RPMI8226 (cell line): ENCODE data around the gene BAIAP2L1.
A peak's percentile ranks its signal among the peaks of the same experiment; 100 is the strongest.
"Not testable (repeated sequence)": the region's sequence is repeated elsewhere in the genome, so short reads cannot be mapped to it uniquely, and the experiment has no call there.

ENCODE experiments used
- DNase-seq: peaks from one replicate; pipeline ENCODE4 v3.0.0-alpha.2; 2015

Gene BAIAP2L1

DNA sequence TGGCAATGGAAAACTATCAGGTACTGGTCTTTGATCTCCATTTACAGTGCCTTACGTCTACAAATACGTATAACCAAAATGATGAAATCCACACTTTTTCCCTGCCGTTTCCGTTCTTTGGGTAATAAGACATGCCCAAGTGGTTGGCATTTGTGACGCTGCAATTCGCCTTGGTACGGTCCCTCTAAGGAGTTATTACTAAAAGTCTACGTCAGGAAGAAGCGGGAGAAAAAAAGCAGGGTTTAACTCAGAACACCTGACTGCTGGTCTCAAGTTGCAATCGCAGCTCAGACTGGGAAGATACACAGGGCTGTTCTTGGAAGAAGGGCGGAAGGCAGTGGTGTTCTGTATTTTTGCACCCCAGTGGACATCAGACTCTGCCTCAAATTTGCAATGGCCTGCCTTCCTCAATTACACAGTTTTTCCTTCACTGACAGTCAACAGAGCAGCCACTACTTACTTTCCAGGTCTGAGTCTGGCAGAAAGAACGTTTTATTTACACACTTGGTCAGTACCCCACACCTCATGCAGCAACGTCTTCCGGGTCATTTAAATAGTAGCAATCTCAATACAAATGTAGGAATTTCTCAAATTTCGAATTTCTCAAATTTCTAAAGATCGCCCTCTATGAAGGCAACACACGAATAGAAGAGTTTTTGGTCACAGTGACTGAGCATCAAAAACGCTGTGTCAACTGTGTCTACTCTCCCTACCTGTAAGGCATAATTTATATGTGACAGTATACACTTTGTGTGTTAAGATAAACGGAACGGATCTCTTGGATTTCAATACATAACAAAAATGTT, 2.1 kb downstream of the BAIAP2L1 start:
- DNase-seq: no peak

DNA sequence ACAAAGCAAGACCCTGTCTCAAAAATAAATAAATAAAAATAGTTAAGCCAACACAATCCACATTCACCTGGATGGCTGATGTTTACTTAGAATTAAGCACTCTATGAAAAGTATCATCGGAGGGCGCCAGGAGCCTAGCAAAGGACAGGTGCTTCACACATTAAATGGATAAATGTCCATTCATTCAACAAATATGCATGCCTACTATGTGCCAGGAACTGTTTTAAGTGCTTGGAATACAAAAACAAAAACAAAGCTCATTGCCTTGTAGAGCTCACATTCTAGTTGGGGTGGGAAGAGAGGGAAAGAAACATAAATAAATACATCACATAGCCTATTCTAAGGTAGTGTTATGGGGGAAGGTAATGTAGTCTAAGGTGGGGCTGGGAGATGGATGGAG, 4.1 kb downstream of the BAIAP2L1 start:
- no peak for DNase-seq

DNA sequence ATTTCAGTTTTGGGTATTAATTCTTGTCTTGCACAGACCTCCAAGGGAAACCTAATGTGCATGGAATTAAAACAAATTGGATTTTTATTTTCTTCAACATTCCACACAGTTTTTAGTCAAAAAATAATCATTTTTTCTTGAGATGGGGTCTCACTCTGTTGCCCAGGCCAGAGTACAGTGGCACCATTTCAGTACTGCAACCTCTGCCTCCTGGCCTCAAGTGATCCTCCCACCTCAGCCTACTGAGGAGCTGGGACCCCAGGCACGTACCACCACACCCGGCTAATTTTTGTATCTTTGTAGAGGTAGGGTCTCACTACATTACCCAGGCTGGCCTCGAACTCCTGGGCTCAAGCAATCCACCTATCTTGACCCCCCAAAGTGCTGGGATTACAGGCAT, 4.9 kb downstream of the BAIAP2L1 start:
- no peak for DNase-seq

DNA sequence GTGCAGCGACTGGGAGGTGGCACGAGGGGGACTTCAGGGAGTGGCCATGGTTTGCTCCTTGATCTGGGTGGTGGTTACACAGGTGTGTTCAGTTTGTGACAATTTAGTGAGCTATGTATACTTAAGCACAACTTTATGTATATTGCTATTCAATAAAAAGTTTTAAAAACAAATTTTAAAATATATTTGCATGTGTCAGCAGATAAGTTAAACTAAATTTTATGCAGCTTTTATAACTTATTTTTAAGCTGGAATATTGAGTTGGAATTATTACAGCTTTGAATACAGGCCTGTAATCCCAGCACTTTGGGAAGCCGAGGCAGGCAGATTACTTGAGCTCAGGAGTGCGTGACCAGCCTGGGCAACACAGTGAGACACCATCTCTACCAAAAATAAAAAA, 5.4 kb downstream of the BAIAP2L1 start:
- DNase-seq: no peak

DNA sequence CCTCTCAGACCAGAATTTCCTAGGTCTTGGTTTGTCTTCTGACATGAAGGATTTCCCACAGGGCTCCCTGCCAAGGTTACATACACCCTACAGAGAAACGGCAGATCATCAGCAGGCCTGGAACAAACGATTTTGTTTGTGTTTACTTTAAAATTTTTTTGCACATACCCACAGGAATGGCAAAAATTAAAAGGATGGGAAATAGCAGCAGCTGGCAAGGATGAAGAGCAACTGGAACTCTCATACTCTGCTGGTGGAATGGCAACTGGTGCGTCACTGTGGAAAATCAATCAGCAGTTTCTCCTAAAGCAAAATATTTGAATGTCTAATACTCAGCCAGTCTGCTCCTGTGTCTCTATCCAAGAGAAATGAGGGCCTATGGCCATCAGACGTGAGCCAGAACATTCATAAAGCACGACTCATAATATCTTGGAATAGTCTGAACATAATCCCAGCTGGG, 6.5 kb downstream of the BAIAP2L1 start:
- DNase-seq: no peak

DNA sequence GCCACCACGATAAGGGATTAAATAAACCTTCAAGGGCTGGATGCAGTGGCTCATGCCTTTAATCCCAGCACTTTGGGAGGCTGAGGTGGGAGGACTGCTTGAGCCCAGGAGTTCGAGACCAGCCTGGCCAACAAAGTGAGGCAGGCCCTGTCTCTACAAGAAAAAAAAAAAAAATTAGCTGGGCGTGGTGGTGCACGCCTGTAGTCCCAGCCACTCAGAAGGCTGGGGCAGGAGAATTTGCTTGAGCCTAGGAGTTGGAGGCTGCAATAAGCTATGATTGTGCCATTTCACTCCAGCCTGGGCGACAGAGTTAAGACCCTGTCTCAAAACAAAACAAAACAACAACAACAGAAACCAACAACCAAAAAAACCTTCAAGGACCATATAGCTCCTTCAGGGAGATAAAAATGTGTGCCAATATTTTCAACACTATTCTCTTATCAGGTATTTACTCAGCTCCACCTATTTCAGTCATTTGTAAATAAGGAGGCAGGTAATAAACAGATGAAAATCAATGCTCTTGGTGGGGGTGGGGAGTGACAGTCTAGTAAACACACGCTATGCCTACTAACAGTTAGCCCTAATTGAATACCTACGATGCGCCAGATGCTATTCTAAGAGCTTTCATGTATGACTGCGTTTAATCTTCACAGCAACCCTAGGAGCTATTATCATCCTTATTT, 13.2 kb downstream of the BAIAP2L1 start:
- no peak for DNase-seq

DNA sequence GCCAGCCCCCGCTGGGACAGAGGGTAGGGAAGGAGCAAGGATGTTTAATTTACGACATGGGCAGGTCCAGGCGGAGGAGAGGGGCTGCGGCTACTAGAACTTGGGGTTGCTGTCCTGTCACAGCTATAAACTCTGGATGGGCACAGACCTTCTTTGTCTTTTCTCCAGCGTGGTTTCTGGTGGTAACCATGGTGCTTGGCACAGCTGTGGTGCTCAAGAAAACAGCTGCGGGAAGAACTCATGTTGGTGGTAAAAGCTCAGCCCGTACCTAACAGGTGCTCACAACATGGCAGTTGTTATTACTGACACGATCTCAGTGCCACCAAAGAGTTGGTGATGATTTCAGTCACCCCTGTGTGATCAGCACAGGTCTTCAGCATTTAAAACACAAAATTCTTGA, 13.8 kb downstream of the BAIAP2L1 start:
- DNase-seq: no peak

DNA sequence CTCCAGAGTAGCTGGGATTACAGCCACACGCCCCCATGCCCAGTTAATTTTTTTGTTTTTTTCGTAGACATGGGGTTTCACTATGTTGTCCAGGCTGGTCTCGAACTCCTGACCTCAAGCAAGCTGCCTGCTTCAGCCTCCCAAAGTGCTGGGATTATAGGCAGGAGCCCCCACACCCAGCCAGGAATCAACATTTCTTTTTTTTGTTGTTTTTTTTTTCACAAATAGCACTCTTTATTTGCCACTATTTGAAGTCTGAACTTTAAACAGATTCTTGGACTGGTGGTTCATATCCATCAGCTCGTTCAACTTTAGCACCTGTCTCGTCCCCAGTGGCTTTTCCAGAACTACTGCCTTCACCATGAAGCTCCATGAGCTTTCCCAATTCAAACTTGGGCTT, 15.4 kb downstream of the BAIAP2L1 start:
- DNase-seq: not testable (repeated sequence)

DNA sequence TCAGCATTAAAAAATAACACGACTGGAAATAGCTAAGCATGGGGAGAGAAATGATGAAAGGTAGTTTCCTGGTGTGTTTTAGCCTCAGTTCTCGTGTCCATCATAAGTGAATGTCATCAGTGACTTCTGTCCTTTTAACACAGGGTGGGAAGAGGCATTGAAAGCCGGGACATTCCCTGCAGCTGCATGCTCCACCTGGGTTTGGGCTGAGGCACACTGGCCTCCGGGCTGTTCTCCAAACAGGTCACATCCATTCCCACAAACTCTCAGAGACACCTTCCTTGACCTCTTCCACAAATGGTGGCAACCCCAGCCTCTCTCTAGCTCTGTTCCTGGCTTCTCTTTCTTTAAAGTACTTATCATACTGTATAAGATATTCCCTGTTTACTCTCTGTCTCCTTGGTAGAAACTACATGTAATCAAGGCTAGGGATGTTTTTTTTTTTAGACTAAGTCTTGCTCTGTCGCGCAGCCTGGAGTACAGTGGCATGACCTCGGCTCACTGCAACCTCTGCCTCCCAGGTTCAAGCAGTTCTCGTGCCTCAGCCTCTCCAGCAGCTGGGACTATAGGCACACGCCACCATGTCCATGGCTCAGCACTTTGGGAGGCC, 22.6 kb downstream of the BAIAP2L1 start:
- DNase-seq: no peak

DNA sequence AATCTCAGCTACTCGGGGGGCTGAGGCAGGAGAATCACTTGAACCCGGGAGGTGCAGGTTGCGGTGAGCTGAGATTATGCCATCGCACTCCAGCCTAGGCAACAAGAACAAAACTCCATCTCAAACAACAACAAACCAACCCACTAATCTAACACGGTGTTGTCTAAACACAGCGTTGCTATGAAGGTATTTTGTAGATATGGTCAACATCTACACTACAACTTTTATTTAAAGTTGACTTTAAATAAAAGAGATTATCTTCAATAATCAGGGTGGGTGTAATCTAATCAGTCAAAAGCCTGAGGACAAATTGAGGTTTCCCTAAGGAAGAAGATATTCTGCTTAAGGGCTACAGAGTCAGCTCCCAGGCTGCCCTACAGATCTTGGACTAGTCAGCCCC, 24.2 kb downstream of the BAIAP2L1 start:
- DNase-seq: no peak

DNA sequence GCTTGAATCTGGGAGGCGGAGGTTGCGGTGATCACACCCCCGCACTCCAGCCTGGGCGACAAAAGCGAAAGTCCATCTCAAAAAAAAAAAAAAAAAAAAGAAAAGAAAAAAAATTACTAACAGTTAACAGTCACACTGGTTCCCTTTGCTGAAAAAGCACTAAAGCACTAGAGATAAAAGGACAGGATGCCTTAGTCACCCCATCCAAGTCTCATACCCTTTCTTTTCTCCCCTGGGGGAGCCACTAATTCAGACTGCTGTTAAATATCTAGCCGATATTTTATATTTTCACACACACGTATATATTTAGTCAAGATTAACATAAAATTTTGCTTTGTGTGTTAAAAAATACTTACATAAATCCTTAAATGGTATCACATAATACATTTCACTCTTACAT, 25.2 kb downstream of the BAIAP2L1 start:
- no peak for DNase-seq

DNA sequence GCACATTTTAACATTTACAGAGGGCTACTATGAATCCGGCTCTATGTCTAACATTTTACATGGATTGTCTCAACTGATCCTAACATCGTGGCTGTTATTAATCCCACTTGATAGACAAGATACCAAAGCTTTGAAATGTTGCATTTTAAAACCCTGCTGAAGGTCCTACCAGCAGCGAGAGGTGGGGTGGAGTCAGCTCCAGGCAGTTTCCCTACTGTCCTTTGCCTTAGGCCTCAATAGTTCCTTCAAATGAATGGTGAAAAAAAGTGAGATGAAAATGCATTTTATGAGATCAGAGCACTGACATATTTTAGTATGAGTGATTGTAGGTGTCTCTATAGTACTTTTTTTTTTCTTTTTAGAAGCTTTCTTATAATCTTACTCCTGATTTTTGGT, 26.6 kb downstream of the BAIAP2L1 start:
- no peak for DNase-seq

DNA sequence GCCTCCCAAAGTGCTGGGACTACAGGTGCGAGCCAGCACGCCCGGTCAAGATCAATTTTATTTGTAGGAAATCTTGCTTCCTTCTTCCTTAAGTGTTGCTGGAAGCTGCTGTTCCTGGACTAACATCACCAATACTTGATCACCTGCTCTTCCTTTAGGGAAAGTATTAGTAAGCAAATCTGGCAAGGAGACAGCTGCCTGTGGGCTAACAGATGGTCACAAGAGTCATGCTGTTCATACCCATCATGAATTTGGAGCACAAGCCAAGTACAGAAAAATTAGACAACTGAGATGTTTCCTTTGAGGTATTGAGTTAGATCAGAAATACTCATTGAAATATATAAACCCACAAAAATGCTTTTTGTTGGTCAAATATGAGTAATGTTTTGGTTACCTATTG, 27.9 kb downstream of the BAIAP2L1 start:
- DNase-seq: no peak

DNA sequence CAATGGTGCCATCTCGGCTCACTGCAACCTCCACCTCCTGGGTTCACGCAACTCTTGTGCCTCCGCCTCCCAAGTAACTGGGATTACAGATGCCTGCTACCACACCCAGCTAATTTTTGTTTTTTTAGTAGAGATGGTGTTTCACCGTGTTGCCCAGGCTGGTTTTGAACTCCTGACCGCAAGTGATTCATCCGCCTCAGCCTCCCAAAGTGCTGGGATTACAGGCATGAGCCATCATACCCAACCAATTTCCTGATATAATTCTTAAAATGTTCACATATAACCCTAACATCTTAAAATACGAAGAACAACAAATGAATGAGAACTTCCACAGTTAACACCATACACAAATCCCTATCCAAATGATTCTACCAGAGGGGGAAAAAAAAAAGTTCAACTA, 31.2 kb downstream of the BAIAP2L1 start:
- DNase-seq: no peak

DNA sequence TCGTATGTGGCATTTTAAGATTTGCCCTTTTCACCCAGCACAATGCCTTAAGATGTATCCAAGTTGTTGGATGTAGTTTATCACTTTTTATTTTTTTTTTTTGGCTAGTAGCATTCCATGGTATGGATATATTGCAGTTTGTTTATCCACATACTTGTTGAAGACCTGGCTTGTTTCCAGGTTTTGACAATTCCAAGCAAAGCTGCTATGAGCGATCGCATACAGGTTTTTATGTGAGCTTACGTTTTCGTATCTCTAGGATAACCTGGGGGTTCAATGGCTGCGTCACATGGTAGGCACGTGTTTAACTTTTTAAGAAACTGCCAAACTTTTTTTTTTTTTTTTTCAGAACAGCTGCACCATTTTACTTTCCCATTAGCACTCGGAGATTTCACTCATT, 32.2 kb downstream of the BAIAP2L1 start:
- no peak for DNase-seq

DNA sequence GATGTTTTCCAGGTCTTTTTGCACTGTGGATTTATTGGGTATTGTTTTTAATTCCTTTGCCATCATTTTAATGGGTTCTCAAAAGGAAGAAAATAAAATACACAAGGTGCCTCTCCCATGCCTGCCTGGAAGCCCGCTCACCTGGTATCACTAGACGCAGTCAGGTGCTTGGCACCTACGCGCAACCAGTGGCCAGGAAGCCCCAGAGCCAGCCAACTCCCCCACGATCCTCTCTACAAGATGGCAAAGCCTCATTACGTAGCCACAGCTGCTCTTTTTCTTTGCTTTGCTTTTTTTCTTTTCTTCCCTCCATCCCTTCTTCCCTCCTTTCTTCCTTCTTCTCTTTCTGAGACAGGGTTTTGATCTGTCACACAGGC, 34.3 kb downstream of the BAIAP2L1 start:
- no peak for DNase-seq

DNA sequence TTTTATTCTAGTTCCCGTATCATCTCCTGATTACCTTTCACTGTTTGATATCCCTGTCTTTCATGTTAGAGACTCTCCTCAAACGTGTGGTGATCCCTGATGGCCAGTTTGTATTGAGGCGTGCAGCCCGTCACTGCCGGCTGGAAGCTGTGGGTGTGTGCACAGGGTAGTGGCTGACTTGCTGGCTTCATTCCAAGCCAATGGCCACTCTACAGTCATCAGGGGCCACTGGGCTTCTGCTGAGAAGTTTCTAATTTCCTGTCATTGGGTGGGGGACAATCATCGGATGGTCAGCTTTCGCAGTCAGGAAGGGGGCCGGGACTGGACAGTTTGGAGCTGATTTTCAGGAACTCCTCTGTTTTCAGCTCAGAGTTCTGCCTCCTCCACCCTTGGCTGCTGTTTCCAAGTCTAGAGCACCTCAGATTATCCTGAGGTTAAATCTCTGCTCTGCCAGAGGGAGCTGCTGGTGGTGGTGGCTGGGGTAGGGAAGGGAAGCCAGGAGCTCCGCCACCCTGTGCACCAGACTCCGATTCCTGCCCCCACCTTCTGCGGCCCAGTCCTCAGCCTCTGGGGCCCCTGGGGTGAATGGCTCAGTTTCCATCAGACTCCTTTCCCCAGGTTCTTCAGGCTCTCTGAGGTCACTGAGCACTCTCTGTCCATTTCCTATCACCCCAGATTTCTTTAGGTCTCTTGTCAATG, 34.9 kb downstream of the BAIAP2L1 start:
- DNase-seq: no peak

DNA sequence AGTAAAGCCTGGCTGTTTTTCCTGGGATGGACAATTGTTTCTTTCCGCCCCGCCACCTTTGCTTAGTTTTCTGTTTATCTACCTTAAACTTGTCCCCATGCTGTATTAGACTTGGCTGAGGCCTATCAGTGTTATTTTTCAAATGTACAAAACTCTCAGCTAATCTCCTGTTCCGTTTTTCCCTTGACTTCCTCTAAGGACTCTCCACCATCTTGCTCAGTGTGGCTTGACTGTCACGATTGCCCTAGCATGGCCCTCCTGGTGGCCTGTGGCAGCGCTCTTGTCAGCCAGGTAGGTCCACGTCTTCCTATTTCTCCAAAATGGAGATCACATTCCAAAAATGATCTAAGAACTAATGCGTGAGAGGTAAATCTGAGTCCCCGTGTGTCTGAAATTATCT, 36.7 kb downstream of the BAIAP2L1 start:
- no peak for DNase-seq

DNA sequence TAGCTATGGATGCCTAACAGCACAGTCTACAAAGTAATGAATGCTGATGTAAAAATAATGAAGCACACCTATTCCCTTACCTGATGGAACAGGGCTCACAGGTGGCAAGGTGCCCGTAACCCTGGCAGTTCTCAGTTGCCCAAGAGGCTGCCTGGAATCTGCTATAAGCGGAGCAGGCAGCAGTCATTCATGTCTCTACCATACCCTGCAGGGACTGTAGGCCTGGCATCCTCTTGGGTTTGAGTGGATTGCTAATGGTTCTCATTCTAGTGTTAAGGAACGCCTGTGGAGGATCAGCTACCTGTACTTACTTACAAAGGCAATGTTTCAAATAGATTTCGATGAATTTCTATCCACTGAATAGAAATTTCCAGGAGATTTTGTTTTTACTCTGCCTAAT, 38.4 kb downstream of the BAIAP2L1 start:
- no peak for DNase-seq

DNA sequence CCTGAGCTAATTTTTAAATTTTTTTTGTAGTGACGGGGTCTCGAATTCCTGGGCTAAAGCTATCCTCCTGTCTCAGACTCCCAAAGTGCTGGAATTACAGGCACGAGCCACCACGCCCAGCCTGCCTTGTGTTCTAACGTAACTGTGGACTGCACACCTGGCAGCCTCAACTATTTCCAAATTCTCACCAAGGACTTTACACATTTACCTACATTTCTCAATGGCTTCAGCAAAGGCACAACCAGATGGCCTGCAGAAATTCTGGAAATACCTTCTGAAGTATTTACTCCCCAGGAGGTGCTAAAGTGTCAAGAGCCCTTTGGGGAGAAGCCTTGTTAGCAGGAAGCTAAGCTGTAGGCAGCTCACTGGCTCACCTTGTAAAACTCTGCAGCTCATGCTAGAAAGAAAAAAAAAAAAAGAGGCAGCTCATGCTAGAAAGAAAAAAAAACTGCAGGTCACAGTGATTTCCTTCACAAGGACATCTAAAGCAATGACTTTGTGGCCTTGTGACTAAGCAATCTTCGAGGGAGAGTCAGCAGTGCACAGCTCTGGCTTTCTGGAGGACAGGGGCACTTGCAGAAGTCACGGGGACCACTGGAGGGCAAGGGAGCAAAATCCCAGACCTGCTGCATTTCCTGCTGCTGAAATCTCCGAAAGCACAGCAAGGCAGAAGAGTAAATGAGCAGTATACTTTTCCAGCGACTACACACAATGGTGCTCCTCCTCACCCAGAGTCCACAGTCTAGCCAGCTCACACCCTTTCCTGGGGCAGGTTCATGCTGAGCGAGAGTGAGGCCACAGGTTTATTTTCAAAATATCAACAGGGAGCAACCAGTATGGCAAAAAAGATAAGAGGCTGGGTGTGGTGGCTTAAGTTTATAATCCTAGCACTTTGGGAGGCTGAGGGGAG, 40.4 kb downstream of the BAIAP2L1 start:
- peak; percentile 9 for DNase-seq

DNA sequence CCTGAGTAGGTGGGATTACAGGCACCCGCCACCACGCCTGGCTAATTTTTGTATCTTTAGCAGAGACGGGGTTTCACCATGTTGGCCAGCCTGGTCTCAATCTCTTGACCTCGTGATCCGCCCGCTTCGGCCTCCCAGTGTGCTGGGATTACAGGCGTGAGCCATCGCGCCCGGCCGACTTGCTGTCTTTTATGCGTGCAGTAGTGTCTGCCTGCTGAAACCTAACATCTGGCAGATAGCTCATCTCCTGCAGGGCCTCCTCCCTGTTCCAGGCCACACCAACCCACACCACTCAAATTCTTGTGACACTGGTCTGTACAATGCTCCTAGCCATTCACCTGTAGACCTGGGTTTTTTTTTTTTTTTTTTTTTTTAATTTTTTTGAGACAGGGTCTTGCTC, 41.5 kb downstream of the BAIAP2L1 start:
- no peak for DNase-seq

DNA sequence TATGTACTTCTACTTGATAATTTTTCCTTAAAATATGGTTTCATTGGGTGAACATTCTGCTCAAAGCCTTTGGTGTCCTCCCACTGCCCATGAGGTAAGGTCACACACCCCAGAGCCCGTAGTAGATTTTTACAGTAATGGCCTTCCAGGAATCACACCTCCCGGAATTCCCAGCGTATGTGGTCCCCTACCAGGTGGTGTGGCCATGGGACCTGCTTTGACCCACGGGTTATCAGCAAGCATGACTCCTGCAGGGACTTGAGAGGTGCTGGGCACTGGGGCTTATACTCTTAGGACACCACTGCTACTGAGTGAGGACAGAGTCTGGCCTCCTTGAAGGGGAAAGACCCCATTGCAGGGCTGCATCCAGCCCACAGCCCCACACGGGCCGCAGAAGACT, 42.2 kb downstream of the BAIAP2L1 start:
- DNase-seq: no peak

DNA sequence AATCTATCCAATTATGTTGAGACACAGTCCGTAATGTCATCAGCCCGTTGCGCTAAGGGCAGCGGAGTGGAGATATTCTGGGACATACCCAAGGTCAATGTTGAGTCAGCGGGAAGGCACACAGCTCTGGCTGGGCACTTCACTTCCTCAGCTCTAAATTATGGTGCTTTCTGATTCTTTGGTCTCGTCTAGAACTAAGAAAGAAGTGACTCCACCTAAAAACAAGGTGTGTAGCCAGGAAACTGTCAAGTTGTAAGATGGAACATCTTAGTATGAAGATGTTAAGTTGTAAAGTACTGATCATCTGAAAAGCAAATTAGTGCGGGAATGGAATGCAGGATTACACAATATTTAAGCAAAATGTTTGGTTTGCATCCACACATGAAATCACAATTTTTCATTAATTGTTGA, 43.1 kb downstream of the BAIAP2L1 start:
- DNase-seq: no peak
